ENCODE measurements around the gene CPO. TPM values are rescaled to one million over a fixed set of nuclear protein-coding genes. Genes with fewer than 3 reads are reported as not detected.

The CPO gene
- total and polyA plus RNA-seq, 9 of the 15 experiments (the other 6 are each of a cell fraction or from before 2014, with no cell fraction given), result not detected

- no peak for TF ChIP-seq KLF13 (tag; IDR thresholded peaks at IDR 0.05; ENCODE audit: borderline replicate concordance, low read depth)
- TF ChIP-seq GABPA (tag; conservative IDR thresholded peaks at IDR 0.05; ENCODE audit: low read depth), result no peak
- TF ChIP-seq BHLHE40 (IDR thresholded peaks at IDR 0.05; ENCODE audit: low read length), result no peak
- TF ChIP-seq NCOA6 (IDR thresholded peaks at IDR 0.05), result no peak
Observed at GRCh38 chr2:206939340-206939739, at the start of gene CPO (continued).

DNA sequence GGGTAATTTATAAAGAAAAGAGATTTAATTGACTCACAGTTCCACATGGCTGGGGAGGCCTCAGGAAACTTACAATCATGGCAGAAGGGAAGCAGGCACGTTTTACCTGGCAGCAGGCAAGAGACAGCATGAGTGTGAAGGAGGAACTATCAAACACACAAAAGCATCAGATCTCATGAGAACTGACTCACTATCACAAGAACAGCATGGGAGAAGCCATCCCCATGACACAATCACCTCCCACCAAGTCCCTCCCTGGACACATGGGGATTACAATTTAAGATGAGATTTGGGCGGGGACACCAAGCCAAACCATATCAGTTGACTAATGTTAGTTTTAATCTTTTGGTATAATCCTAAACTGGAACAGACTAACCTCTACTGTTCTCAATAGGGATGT lies 49.1 kb upstream of the CPO start:
- ChIA-PET CTCF (ENCODE audit: low intra/inter-chr PET ratio) (no interaction called here), POLR2A (no interaction called here)
- Histone ChIP-seq H3K4me2 (ENCODE audit: insufficient read depth, low read length) (no peak overlapping the region), H2AFZ (ENCODE audit: low read depth, low read length) (no peak overlapping the region), H3K9me1 (ENCODE audit: control insufficient read depth, insufficient read depth, low read length) (no peaks in the 10 kb centered on the region), H3K9me3 (replicated peaks; ENCODE audit: control insufficient read depth, insufficient read depth, low read depth, low read length) (no peaks in the 10 kb centered on the region), H3K4me1 (replicated peaks in 1 of 2; ENCODE audit: control insufficient read depth in 2 of 2, insufficient read depth in 2 of 2, low read length in 2 of 2) (no peaks in the 10 kb centered on the region), H3K27me3 (ENCODE audit: control insufficient read depth in 2 of 2, insufficient read depth in 2 of 2, low read length in 2 of 2) (no peaks in the 10 kb centered on the region), H3K4me3 (no peak overlapping the region), H3K27ac (ENCODE audit: extremely low read depth, low read depth, low read length) (no peak overlapping the region), H3K9ac (ENCODE audit: insufficient read depth in 1 of 2, low read depth in 2 of 2, low read length in 2 of 2) (no peak overlapping the region), H3K79me2 (ENCODE audit: control insufficient read depth, insufficient read depth, low read length) (no peaks in the 10 kb centered on the region), H4K20me1 (replicated peaks; ENCODE audit: control insufficient read depth, insufficient read depth, low read length) (no peaks in the 10 kb centered on the region), H3K36me3 (ENCODE audit: control insufficient read depth, insufficient read depth, low read length) (no peaks in the 10 kb centered on the region)
- ATAC-seq (no peak), DNase-seq (ENCODE audit: extremely low read depth in 1 of 4, low spot score in 3 of 4) (no peak), FAIRE-seq (no peak)
- 0% methylated on average over 2 of the region's 2 CpGs for WGBS (ENCODE audit: insufficient coverage, low coverage, missing lambda C conversion rate)
- no TSS peak for BruUV-seq (replicated peaks)
- in situ Hi-C loops (cut with MboI), result loop anchor here (10.0 kb wide), 1 partner anchor 55 kb away; no protein-coding TSS in a partner anchor
- no peak for TF ChIP-seq NEUROD1 (IDR thresholded peaks at IDR 0.05; ENCODE audit: borderline replicate concordance, low read depth, low read length, partially characterized antibody)
- TF ChIP-seq RAD21 (CRISPR knock-in tag; conservative IDR thresholded peaks at IDR 0.05 in 1 of 2, IDR thresholded peaks at IDR 0.05 in 1 of 2), result no peak
- TF ChIP-seq, protein P1, sequence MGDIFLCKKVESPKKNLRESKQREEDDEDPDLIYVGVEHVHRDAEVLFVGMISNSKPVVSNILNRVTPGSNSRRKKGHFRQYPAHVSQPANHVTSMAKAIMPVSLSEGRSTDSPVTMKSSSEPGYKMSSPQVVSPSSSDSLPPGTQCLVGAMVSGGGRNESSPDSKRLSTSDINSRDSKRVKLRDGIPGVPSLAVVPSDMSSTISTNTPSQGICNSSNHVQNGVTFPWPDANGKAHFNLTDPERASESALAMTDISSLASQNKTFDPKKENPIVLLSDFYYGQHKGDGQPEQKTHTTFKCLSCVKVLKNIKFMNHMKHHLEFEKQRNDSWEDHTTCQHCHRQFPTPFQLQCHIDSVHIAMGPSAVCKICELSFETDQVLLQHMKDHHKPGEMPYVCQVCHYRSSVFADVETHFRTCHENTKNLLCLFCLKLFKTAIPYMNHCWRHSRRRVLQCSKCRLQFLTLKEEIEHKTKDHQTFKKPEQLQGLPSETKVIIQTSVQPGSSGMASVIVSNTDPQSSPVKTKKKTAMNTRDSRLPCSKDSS (IDR thresholded peaks at IDR 0.05; ENCODE audit: low read depth, partially characterized antibody), result no peak
- no peak for TF ChIP-seq ZNF695 (CRISPR knock-in tag; IDR thresholded peaks at IDR 0.05)
- no peak for TF ChIP-seq ZFP1 (CRISPR knock-in tag; IDR thresholded peaks at IDR 0.05)
- no peak for TF ChIP-seq CEBPZ (IDR thresholded peaks at IDR 0.05; ENCODE audit: borderline replicate concordance, low read depth, low read length)
- TF ChIP-seq FOXJ2 (tag; IDR thresholded peaks at IDR 0.05), result no peak
- no peak for TF ChIP-seq CTBP1 (IDR thresholded peaks at IDR 0.05; ENCODE audit: borderline replicate concordance)
- no peak for TF ChIP-seq ZKSCAN8 (CRISPR knock-in tag; IDR thresholded peaks at IDR 0.05)
- TF ChIP-seq CBX3 (IDR thresholded peaks at IDR 0.05; ENCODE audit: borderline replicate concordance in 1 of 2, low read length in 2 of 2), result no peak
- TF ChIP-seq, protein P2, sequence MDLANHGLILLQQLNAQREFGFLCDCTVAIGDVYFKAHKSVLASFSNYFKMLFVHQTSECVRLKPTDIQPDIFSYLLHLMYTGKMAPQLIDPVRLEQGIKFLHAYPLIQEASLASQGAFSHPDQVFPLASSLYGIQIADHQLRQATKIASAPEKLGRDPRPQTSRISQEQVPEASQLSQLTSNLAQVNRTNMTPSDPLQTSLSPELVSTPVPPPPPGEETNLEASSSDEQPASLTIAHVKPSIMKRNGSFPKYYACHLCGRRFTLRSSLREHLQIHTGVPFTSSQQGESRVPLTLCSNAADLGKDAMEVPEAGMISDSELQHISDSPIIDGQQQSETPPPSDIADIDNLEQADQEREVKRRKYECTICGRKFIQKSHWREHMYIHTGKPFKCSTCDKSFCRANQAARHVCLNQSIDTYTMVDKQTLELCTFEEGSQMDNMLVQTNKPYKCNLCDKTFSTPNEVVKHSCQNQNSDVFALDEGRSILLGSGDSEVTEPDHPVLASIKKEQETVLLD (IDR thresholded peaks at IDR 0.05), result no peak
- intact Hi-C loops (cut with micrococcal nuclease), result no loop called here
